ENCODE results near the gene ANG. TPM values are rescaled to one million over a fixed set of nuclear protein-coding genes. Genes with fewer than 3 reads are reported as not detected.
A peak's percentile ranks its signal among the peaks of the same experiment; 100 is the strongest.

The ANG gene
- total and polyA plus RNA-seq, 2 of the 8 experiments (the other 6 are each of a cell fraction or from before 2014, with no cell fraction given): 2.2 to 4.6 TPM

DNA sequence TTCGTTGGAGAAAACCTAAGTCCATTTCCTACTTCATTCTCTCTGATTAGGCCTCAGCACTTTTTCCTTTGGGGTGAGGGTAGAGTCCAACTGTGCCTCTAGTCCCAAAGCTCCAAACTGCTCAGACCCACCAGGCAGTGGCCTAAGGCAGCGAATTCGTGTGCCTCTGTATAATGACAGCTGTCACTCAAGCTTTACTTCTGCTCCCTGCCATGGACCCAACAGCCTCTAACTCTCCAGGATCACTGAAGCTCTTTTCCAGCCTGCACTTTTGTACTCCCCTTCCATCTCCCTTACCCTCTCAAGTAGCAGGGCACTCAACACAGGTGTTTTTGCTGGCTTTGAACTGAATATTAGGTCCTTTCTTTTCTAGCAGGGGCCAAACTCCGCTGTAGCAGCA lies 32.3 kb upstream of the ANG start:
- no peak overlapping the region for H2BK12ac ChIP-seq (ENCODE audit: low read depth, low read length)
- TF ChIP-seq TBP (IDR thresholded peaks at IDR 0.05; ENCODE audit: low read depth, low read length) (no peak), SIN3A (conservative IDR thresholded peaks at IDR 0.05 in 1 of 2, IDR thresholded peaks at IDR 0.05 in 1 of 2; ENCODE audit: low read depth in 1 of 2, low read length in 2 of 2) (no peak), TAF7 (optimal IDR thresholded peaks at IDR 0.05; ENCODE audit: borderline replicate concordance, low read depth, low read length) (no peak), KDM1A (IDR thresholded peaks at IDR 0.05; ENCODE audit: borderline replicate concordance, low read length) (no peak), SP4 (IDR thresholded peaks at IDR 0.05; ENCODE audit: low read length) (no peak), HDAC2 (IDR thresholded peaks at IDR 0.05; ENCODE audit: borderline replicate concordance in 1 of 2, low read depth in 2 of 2, low read length in 2 of 2) (no peak), TCF12 (IDR thresholded peaks at IDR 0.05; ENCODE audit: low read depth, low read length) (no peak), CREB1 (IDR thresholded peaks at IDR 0.05) (no peak), SP1 (IDR thresholded peaks at IDR 0.05; ENCODE audit: low read depth, low read length) (no peak), POLR2AphosphoS5 (IDR thresholded peaks at IDR 0.05; ENCODE audit: low read depth, low read length) (no peak), GTF2F1 (IDR thresholded peaks at IDR 0.05; ENCODE audit: borderline replicate concordance, low read depth, low read length) (no peak), SRF (IDR thresholded peaks at IDR 0.05; ENCODE audit: low read depth, low read length) (no peak), RBBP5 (IDR thresholded peaks at IDR 0.05; ENCODE audit: borderline replicate concordance, low read depth, low read length) (no peak)
- TF ChIP-seq, protein P1, sequence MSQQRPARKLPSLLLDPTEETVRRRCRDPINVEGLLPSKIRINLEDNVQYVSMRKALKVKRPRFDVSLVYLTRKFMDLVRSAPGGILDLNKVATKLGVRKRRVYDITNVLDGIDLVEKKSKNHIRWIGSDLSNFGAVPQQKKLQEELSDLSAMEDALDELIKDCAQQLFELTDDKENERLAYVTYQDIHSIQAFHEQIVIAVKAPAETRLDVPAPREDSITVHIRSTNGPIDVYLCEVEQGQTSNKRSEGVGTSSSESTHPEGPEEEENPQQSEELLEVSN (IDR thresholded peaks at IDR 0.05): no peak

More for the DNA sequence above, 32.3 kb upstream of the ANG start:
- no peak overlapping the region; a peak in 1 of 4 replicates for H3K4me2 ChIP-seq (ENCODE audit: insufficient read depth in 1 of 2, low read depth in 2 of 2, low read length in 2 of 2)
- H2BK5ac ChIP-seq (ENCODE audit: low read depth, low read length): no peak overlapping the region
- H3K18ac ChIP-seq (ENCODE audit: extremely low read depth, low read length): no peak overlapping the region
- H2BK15ac ChIP-seq (ENCODE audit: low read length): no peak overlapping the region
- H3K79me1 ChIP-seq (ENCODE audit: low read depth, low read length): no peaks in the 10 kb centered on the region
- peaks cover 0 to 5% (median 1%) of the 10 kb centered on the region in 4 experiments; a peak in 2 of 7 replicates for H3K4me1 ChIP-seq (replicated peaks in 1 of 4; ENCODE audit: control insufficient read depth in 3 of 4, insufficient read depth in 4 of 4, low read length in 3 of 4)
- no peak overlapping the region for H4K91ac ChIP-seq (replicated peaks; ENCODE audit: insufficient read length, low read length)
- H3K4me3 ChIP-seq (ENCODE audit: extremely low read depth in 1 of 4, insufficient read depth in 2 of 4, low read depth in 3 of 4, low read length in 4 of 4): no peak overlapping the region
- no peak overlapping the region for H2AFZ ChIP-seq (ENCODE audit: low read length)
- no peak overlapping the region for H3K4ac ChIP-seq (replicated peaks; ENCODE audit: insufficient read length, low read depth, low read length)
- ChIA-PET CTCF (ENCODE audit: partially characterized antibody) (interaction anchor here (0.6 to 11.5 kb wide), 13 partner anchors 8 to 315 kb away, joined by 3 to 282 read pairs (median 5); partner anchors contain the start of genes ANG and RNASE4), POLR2A (ENCODE audit: partially characterized antibody) (interaction anchor here (1.2 to 3.5 kb wide), 3 partner anchors 24 to 52 kb away, joined by 3 to 17 read pairs (median 8); partner anchors contain the start of gene RNASE4)
- H3K14ac ChIP-seq (ENCODE audit: insufficient read length): no peak overlapping the region
- H3K9me3 ChIP-seq (ENCODE audit: insufficient read depth in 2 of 2, low read depth in 1 of 2, low read length in 1 of 2): no peaks in the 10 kb centered on the region
- no peaks in the 10 kb centered on the region for H4K20me1 ChIP-seq (replicated peaks in 1 of 2; ENCODE audit: control insufficient read depth in 1 of 2, insufficient read depth in 2 of 2, low read length in 2 of 2)
- H3K27me3 ChIP-seq (replicated peaks in 1 of 4; ENCODE audit: control insufficient read depth in 3 of 4, extremely low read depth in 1 of 4, insufficient read depth in 3 of 4, low read length in 3 of 4): peaks cover 3 to 18% (median 12%) of the 10 kb centered on the region in 4 experiments; a peak in 6 of 7 replicates
- H4K8ac ChIP-seq (ENCODE audit: extremely low read depth, insufficient read depth, low read length): no peak overlapping the region
- no peak overlapping the region for H3K9ac ChIP-seq (replicated peaks in 1 of 4; ENCODE audit: extremely low read depth in 1 of 4, low read depth in 3 of 4, low read length in 3 of 4)
- H3K79me2 ChIP-seq (ENCODE audit: control insufficient read depth in 1 of 2, insufficient read depth in 2 of 2, low read length in 2 of 2): no peaks in the 10 kb centered on the region
- 85% methylated on average over 4 of the region's 4 CpGs; no CpG with 5 or more reads in 1 of the 2 experiments for WGBS, 2 experiments (ENCODE audit: extremely low coverage in 1 of 2, insufficient coverage in 1 of 2, insufficient read length in 1 of 2, insufficient replicate concordance in 2 of 2, low coverage in 1 of 2, low lambda C conversion rate in 2 of 2, missing lambda C conversion rate in 1 of 2)
- no peak overlapping the region for H2AK5ac ChIP-seq (ENCODE audit: low read depth, low read length)
- no peak overlapping the region for H4K5ac ChIP-seq (ENCODE audit: insufficient read length, low read depth, low read length)
- H3K23ac ChIP-seq (ENCODE audit: insufficient read length): no peak overlapping the region
- no peak overlapping the region for H3K56ac ChIP-seq (replicated peaks; ENCODE audit: insufficient read length, low read depth, low read length)
- FAIRE-seq (no peak), DNase-seq (ENCODE audit: low read depth in 1 of 2, low spot score in 2 of 2) (peak in 1 of 2 experiments; percentile 22)
- no peak overlapping the region for H3K27ac ChIP-seq (ENCODE audit: low read depth, low read length)
- H2BK120ac ChIP-seq (replicated peaks; ENCODE audit: low read depth, low read length): no peak overlapping the region
- no peak overlapping the region for H2BK20ac ChIP-seq (ENCODE audit: low read length)
- H3K36me3 ChIP-seq (ENCODE audit: control insufficient read depth in 2 of 4, insufficient read depth in 4 of 4, low read length in 3 of 4): no peaks in the 10 kb centered on the region
- H3K23me2 ChIP-seq (ENCODE audit: low read depth, low read length): peaks cover 4% of the 10 kb centered on the region
